KG1 (cell line): ENCODE results near the gene ANGPTL4.
"Not testable (repeated sequence)": the region's sequence is repeated elsewhere in the genome, so short reads cannot be mapped to it uniquely, and the experiment has no call there.

Experiments used
- DNase-seq: peaks from one replicate; lab custom pipeline; 2025; lab: John Stamatoyannopoulos, UW

Gene ANGPTL4, protein sequence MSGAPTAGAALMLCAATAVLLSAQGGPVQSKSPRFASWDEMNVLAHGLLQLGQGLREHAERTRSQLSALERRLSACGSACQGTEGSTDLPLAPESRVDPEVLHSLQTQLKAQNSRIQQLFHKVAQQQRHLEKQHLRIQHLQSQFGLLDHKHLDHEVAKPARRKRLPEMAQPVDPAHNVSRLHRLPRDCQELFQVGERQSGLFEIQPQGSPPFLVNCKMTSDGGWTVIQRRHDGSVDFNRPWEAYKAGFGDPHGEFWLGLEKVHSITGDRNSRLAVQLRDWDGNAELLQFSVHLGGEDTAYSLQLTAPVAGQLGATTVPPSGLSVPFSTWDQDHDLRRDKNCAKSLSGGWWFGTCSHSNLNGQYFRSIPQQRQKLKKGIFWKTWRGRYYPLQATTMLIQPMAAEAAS

DNA sequence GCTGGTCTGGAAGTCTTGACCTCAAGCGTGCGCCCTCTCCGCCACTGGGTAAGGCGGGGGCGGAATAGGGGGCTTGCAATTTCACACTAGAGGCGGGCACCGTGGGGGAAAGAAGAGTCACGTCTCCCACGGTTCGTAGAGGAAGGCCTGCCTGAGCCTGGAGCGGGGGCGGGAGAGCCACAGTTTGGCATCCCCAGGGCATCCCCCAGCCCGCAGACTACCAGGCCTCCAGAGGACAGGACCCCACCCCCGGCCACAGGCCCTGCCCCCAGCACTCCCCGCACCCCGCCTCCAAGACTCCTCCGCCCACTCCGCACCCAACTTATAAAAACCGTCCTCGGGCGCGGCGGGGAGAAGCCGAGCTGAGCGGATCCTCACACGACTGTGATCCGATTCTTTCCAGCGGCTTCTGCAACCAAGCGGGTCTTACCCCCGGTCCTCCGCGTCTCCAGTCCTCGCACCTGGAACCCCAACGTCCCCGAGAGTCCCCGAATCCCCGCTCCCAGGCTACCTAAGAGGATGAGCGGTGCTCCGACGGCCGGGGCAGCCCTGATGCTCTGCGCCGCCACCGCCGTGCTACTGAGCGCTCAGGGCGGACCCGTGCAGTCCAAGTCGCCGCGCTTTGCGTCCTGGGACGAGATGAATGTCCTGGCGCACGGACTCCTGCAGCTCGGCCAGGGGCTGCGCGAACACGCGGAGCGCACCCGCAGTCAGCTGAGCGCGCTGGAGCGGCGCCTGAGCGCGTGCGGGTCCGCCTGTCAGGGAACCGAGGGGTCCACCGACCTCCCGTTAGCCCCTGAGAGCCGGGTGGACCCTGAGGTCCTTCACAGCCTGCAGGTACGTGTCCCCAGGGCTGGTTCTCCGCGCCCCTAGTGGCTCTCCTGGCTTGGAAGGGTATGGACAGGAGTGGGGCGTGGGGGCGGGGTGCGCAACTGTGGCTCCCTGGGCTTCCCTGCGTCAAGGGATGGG, at the start of gene ANGPTL4:
Gene ANGPTL4 (plus strand): TSS at position 353 of the 969 bp plus-strand sequence. CDS start 167 bp downstream, at position 520.
- DNase-seq: no peak

DNA sequence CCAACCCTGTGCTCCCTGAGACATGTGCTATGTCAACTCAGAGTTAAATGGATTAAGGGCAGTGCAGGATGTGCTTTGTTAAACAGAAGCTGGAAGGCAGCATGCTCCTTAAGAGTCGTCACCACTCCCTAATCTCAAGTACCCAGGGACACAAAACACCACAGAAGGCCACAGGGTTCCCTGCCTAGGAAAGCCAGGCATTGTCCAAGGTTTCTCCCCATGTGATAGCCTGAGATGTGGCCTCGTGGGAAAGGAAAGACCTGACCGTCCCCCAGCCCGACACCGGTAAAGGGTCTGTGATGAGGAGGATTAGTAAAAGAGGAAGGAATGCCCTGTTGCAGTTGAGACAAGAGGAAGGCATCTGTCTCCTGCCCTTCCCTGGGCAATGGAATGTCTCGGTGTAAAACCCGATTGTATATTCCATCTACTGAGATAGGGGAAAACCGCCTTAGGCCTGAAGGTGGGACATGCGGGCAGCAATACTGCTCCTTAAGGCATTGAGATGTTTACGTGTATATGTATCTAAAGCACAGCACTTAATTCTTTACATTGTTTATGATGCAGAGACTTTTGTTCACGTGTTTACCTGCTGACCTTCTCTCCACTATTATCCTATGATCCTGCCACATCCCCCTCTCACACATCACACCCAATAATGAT, 48.8 kb upstream of the ANGPTL4 start:
- not testable (repeated sequence) for DNase-seq

DNA sequence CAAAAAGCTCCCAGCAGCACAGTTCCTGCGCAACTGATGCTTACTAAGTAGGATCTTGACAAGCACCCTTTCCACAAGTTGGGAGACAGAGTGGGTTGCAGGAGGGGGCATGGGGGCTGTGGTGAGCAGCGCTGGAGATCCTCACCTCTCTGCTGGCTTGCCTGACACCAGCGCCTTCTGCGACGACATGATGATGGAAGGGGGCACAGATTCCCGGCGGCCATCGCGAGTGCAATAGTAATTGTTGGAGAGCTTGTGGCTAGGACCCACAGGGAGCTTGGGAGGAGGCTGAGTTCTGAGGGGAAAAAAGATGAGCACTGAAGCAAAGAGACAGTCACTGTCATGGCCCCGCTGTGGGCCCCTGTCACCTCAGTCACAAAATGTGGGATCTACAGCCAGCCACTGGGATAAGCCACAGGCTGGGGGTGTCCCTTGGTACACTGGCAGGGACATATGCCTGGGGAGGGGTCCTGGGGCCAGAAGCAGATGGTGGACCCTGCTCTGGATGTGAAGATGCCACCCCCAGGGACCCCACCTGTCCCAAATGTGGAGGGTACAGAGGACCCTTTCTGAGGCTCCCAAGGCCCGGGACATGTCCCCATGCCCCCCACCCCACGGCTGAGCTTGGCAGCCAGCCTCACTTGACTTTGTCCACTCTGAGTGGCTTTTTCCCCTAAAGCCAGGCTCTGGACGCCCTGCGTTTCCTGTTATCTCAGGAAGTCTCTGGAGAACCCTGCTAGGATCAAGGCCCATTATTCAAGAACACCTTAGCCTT, 47.4 kb upstream of the ANGPTL4 start:
- DNase-seq: no peak

DNA sequence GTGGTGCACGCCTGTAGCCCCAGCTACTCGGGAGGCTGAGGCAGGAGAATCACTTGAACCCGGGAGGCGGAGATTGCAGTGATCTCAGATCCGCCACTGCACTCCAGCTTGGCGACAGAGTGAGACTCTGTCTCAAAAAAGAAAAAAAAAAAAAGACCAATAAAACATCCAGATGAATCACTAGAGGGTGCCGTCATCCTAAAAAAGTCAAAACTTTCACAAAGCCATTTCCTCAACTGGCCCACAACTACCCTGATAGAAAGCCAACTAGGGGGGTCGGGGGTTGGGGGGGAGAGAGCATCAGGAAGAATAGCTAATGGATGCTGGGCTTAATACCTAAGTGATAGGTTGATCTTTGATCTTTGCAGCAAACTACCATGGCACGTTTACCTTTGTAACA, 45.1 kb upstream of the ANGPTL4 start:
- not testable (repeated sequence) for DNase-seq

DNA sequence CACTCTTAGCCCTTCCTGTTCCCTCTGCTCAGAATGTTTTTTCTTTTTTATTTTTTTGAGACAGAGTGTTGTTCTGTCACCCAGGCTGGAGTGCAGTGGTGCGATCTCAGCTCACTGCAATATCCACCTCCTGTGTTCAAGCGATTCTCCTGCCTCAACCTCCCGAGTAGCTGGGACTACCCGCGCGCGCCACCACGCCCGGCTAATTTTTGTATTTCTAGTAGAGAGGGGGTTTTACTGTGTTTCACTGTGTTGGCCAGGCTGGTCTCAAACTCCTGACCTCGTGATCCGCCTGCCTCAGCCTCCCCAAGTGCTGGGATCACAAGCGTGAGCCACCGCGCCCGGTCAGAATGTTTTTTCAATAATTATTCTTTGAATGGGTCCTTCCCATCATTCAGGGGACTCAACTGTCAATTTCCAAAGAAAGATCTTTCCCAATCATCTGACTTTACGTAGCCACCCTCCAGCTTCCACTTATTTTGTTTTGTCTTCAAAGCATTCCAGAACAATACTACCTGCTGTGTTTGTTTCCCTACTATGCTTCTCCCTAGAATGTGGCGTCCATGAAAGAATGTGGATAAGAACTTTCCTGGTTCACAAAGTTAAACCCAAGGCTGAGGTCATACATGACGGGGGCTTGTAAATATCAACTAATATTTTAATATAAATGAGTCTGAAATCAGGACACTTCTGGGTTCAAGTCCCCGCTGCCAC, 44.0 kb upstream of the ANGPTL4 start:
- no peak for DNase-seq

DNA sequence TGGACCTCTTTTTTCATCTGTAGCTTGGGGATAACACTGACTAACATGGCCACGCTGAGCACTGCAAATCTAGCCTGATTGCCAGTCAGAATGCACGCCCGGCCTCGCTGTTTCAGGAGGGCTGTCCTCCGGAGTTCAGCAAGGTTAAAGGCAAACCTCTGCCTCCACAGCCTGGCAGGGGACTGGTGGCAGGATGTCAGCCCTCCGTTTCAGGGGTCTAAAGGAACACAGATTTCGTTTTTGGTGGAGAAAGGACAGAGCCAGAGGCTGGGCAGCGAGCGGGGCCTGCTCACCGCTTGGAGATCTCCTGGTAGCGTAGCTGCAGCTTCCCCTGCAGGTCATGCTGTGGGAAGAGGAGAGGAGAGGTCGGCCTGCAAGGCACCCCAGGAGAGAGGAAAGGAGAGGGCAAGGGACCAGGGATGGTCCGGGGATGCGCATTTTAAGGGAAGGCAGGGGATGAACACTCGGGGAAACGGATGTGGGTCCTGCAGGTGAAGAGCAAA, 43.3 kb upstream of the ANGPTL4 start:
- DNase-seq: no peak

DNA sequence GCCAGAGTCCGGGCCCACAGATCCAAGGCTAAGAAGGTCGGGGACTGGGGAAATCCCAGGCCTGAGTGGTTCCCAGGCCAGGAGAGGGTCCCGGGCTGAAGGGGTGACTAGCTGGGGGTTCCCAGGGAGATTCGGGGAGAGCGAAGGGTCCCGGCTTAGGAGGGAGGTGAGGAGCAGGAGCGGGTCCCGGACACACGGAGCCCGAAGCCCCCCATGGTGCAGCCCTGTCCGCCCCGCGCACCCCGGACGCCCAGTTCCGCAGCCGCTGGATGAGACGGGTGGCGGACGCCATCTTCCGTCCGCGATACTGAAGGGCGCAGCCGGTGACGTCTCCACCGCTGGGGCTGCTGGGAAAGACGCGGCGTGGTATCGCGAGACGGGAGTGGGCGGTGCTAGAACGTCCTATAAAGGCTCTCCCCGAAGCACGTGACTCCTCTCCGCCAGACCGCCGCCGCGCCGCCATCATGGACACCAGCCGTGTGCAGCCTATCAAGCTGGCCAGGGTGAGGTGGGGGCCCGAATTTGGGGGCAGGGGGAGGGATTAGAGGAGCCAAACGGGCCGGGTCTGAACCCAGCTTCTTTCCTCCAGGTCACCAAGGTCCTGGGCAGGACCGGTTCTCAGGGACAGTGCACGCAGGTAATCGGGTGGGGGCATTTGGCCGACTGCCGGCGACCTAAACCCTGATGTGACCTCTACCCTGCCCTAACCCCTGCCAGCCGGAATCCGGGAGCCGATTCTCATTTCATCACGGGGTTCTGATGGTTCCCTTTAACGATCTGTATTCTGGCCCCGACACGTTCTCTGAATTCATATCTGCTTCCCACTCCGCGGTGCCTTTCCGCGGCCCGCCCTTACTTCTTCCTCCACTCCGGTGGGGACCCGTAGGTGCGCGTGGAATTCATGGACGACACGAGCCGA, 42.6 kb upstream of the ANGPTL4 start, which contains the start of the genes NDUFA7 and RPS28:
Gene NDUFA7 (minus strand): TSS at position 309 of the 919 bp plus-strand sequence. CDS start 17 bp downstream, at position 292.
Gene RPS28 (plus strand): TSS at position 430 of the 919 bp plus-strand sequence. CDS start 35 bp downstream, at position 465.
- peak; percentile 91 for DNase-seq

DNA sequence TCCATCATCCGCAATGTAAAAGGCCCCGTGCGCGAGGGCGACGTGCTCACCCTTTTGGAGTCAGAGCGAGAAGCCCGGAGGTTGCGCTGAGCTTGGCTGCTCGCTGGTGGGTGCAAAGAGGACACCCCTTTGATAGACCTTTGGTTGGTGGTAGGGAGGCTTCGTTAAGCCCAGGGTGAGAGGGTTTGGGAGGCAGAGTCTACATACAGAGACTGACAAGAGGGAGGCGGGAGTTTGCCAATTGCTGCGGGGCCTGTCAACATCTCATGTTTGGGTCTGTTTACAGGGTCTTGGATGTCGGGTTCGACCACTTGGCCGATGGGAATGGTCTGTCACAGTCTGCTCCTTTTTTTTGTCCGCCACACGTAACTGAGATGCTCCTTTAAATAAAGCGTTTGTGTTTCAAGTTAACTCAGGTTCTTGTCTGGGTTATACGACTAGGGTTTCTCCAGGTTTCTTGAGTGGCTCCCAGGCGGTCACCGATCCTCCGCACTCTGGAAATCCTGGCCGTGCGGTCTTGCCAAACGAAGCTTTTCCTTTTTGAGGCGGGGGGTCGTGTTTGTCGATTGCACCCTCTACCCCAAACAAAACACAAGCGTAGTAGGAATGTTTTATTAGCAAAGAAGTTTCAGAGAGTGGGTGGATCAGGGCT, 41.8 kb upstream of the ANGPTL4 start:
- DNase-seq: no peak

DNA sequence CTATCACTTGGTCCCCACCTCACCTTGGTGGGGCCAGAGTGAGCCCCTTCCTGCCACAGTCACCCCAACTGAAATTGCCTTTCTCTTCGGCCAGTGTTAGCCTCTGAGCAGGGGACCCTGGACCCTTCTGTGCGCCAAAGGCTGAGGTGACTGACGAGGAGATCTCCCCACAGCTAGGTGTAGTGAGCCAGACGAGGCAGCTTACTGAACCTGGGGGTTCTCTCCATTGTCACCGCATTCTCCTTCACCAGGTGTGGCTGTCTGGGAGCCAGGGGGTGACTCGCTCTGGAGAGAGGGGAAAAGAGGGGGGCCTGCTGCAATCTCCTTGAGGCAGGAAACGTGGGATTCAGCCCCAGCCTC, 41.3 kb upstream of the ANGPTL4 start:
- DNase-seq: no peak

DNA sequence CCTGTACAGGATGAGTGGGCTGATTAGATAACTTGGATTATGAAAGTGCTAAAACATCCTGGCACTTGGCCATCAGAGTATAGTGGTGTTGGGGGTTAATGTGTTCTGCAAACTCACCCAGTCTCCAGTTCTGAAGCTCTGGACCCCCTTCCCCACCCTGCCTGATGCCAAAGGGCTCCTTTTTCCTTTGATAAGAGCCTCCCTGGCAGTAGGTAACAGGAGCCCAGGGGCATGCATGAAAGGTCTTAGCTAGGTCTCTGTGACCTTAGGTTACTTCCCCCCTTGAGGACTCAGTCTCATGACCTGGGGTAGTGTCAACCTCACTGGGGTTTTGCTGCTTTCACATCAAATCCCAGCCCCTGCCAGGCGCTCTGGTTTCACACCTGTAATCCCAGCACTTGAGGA, 40.2 kb upstream of the ANGPTL4 start:
- DNase-seq: no peak

DNA sequence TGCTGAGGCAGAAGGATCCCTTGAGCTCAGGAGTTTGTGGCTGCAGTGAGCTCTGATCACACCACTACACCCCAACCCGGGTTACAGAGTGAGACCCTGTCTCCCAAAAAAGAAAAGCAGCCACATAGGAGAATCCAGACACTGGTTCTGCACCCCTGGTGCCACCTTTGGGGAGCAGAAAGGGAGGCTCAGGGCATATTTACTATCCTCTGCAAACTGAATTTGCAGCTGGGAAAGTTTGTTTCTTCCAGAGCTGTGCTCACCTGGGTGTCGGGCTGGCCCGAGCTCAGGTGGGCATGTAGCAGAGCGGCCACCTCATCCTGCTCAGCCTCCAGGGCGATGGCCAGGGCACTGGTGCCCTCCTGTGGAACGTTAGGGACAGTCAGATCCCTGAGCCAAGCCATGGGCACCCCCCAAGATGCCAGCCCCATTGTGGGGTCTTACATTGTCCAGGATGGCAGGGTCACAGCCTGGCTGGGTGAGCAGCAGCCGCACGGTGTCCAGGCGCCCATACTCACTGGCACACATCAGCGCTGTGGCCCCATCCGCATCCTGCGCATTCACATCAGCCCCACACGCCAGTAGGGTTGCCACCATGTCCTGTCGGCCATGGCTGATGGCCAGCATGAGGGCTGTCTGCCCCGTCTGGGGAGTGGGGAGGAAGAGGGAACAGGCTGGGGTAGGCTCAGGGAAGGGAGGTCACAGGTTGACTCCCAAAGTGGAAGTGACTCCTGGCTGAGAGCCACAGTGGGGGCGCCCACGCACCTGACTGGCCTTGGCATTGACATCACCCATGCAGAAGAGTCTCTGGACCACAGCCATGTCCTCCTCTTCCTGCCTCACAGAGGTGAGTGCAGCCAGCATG, 39.5 kb upstream of the ANGPTL4 start:
- DNase-seq: no peak

DNA sequence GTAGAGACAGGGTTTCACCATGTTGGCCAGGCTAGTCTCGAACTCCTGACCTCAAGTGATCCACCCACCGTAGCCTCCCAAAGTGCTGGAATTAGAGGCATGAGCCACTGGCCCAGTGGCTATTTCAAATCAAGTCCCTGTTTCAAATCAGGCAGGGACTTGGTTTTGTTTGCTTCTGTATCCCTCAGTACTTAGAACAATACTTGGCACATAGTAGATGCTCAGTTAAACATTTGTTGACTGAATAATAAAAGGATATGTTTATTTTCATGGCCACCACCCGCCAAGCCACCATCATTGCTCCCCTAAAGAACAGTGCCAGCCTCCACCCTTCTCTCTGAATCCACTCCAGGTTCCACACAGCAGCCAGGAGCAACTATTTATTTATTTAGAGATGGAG, 38.5 kb upstream of the ANGPTL4 start:
- no peak for DNase-seq

DNA sequence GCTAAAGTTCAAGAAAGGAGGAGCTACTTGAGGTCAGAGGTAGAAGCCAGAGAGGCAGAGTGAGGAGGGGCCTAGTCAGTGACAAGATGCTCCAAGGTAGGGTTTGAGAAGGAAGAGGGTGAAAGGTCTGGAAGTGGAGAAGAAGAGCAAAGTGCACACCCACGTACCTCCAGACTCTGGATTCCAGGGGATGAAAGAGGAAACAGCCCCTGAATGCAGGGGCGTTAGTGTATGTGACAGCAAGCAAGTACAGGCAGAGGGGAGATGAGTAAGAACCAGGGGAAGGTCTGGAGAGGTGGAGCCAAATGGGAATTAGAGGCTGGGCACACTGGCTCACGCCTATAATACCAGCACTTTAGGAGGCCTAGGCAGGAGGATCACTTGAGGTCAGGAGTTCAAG, 34.0 kb upstream of the ANGPTL4 start:
- no peak for DNase-seq

DNA sequence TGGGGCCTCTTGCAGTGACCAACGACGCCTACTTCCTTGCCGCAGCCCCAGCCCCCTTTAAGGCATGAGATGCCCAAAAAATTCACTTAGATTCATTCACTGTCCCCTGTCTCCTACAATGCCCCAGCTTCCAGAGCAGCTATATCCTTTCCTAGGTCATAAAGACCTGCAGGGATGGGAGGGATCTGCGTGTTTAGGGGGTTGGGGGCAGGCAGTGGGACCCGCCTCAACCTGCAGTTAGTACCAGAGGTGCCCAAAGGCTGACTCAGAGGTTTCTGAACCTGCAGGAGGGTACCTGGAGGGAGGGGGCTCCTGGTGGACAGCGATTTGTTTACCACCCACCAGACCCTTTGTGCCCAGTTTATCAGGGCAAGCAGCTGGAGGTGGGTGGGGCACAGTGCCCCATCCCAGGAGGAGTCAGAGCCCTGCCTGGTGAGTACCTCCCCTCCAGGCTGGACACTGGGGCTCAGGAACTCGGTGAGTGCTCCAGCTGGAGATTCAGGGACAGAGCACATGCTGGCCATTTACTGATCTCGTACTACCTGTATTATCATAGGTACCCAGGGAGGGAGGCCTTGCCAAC, 32.6 kb upstream of the ANGPTL4 start:
- DNase-seq: no peak

DNA sequence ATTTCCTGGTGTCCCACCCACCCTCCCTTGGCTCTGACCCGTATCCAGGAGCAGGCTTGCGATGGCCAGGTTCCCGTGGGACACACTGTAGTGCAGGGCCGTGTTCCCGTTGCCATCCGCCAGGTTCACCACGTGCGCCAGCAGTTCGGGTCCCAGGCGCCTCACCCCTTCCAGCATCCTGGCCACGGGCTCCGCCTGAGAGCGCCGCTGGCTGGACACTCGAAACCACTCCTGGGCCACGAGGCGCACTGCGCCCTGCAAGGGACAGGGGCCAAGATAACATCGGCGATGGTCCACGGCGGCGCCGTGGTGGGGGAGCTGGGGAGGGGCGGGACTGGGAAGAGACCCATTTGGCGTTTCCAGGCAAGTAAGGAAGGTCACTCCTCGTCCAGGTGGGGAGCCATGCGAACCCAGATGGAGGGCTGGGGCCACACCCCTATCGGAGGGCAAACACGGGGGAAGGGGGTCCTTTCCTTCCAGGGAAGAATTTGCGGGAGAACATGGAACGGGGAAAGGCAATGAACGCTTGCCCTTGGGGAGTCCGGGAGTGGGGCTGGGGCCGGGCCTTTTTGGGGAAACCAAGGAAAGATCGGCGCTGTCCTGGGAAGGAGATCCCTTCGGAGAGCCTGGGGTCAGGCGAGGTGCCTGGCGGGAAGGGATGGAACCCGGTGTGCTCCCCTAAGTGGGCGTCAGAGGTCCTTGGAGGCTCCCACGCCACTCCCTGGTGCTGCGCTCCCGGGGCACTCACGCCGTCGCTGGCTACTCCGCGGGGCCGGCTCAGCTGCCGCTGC, 30.8 kb upstream of the ANGPTL4 start:
- DNase-seq: no peak

DNA sequence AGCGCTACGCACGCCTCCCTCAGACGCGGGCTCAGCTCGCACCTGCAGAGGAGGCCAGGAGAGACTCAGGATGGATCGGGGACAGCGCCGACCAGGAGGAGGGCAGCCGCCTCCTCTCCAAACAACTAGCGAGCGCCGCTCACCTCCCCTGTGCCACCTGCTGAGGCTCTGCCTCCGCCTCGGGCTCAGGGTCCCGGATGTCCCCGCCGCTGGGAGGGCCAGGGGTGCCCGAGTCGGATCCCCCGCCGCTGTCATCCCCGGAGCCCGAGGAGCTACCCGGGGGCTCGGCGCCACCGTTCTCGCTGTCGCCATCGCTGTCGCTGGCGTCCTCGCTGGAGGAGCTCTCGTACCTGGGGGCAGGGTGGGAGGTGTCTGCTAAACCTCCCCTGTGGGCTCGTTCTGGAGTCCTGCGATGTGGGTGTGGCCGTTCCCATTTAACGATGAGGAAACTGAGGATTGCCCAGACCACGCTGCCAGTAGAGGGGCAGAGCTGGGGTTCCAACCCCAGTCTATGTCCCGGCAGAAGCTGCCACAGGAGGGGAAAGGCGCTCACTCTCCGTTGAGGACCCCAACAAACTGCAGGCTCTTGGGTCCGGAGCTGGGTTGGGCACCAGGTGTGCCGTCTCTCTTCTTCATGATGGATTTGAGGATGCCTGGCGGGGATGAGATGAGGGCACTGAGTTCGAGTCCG, 30.0 kb upstream of the ANGPTL4 start:
- no peak for DNase-seq
